HG02678 (cell line): ENCODE measurements around the gene EXOC4.

ENCODE experiments used
- ATAC-seq: cut with Tn5 transposase; IDR thresholded peaks from one replicate; pipeline ENCODE4 v1.9.1; 2021; ENCODE audit warnings: mild to moderate bottlenecking, moderate library complexity; ENCODE audit not compliant: unreplicated experiment

The EXOC4 gene

DNA sequence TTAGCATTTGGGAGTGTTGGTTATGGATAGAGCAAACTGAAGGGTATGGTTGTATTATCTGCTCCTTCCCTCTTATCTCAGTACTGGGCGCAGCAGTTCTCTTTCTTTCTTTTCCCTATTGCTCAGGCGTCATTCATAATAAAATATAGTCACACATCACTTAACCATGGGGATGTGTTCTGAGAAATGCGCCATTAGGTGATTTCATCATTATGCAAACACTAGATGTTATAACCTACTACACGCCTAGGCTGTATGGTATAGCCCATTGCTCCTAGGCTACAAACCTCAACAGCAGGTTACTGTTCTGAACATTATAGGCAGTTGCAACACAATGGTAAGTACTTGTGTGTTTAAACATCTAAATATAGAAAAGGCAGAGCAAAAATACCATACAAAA is 401.7 kb downstream of the EXOC4 start:
- no peak for ATAC-seq

DNA sequence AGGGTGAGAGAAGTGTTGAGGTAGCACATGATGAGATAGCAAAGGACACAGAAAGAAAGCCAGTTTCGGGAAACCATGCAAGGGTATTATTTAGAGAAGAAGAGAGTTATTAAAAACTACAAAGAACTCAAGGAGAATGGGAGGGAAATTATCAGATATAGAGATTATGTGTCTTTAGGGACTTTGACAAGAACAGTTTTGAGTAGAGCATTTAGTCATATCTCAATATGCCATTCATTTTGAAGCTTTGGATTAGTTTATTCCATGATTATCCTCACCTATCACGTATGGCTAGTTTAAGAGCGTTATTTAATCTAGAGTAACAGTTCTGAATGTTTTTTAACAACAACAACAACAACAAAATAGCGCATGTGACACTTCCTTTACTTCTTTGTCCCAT is 409.4 kb downstream of the EXOC4 start:
- ATAC-seq: no peak

DNA sequence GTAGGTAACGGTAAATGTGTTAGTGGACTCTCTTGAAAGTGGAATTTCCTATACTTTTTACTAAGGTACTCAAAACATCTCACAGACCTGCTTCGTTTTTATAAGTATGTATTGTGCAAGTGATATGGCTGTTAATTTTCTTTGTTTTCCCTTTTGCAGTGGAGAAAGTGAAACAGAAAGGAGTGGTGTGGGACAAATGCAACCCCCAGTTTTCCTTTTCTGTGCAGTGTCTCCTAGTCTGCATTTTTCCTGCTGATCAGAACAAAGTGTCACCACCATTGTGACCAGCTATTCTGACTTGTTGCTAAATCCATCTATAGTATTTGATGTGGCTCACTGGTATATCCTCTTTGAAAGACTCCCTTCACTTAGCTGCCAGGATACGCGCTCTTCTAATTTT is 410.0 kb downstream of the EXOC4 start:
- no peak for ATAC-seq

DNA sequence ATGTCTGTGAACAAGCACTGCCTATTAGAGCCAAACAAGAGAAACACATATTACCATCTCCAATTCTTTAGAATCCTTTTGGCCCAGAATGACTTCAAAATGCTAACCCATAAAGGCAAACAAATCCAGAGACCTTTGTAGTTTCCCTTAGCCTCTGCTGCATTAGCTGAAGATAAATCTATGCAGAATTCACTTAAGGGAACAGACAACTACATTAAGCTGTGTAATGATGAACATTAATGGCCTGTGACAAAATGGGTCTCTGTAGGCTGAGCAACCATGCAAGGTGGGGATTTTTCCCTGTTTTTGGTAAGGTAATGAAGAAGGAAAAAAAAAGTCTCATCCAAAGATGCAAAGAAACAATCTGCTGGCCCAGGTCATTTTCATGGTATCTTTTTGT is 411.6 kb downstream of the EXOC4 start:
- ATAC-seq: no peak

DNA sequence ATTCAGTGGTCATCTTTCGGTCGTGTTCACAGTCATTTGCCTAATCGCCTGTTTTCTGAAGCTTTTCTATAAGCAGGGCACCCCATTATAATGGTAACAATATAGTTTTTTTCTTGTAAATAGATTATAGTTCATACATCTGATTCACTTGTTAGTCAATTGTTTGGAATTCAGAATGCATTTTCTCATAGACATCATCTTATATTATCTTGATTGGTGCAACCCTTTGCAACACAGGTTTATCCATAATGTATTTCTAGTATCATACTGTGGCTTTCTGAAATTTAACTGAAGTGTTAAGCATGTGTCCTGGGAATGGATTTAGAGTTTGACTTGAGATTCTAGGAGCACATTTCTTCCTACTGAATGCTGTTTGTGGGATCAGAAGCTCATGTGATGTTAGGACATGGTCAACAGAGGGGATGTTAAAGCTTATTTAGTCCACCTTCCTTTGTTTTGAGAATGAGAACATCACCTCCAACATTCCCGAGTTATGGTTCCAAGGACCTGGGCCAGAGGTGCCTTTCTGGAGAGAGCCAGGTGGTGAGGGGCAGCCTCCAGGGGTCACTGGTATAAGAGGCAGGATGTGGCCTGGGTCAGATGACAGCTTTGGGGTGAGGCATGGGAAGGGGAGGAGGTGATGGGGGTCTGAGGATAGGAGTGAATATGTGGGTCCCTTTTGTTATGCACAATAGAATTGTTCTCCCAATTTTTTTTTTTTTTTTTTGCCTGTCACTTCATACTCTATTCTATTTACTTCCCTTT is 415.6 kb downstream of the EXOC4 start:
- no peak for ATAC-seq

DNA sequence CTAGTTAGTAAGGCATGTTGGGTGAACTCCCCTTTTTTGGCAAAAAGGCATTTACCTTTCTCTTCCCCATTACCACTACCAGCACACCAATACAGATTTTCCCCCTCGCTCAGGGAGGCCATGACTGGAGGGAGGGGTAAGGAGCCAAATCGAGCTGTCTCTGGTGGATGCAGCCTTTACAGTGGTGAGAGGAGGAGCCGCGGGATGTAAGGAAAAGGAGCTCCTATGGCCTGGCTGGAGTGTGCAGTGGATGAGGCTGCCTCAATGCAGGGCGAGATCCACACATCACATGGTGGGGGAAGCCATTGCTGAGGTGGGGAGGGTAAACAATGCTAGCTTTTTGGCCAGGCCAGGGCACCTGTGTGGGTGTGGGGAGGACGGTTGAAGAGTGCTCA is 416.2 kb downstream of the EXOC4 start:
- ATAC-seq: no peak

DNA sequence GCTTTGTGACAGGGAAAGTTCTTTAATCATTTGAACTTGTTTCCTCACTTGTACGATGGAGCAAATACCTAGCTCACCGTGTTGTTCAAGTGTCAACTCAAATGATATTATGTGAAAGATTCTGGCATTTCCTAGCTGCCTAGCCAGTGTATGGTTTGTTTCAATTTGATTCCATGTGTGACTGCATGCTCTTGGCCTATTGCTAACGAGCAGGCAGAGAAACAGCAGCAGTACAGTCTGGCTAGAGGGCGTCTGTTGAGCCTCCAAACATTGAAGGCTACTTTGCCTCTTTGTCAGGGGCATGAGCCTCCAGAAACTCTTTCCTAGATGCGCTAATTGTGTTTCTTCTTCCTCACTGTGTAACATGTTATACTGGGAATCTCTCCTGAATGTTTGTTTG is 417.4 kb downstream of the EXOC4 start:
- ATAC-seq: no peak

DNA sequence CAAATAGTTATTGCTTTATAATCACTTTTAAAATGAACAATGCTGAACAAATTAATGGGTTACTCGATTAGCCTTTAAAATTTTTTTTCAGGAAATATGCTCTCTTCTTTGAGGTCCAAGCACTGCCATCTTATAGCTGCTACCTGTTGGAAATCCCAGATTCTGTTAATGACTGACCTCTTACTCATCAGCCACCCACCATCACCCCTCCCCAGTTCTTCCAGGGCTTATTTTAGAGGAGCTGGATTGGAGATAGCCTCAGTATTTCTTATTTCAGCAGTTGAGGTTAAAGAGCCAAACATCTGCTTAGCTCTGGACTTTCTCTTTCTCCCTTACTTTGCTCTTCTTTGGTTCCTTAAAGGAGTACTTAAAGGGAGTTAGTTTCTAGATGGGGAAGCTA is 420.0 kb downstream of the EXOC4 start:
- ATAC-seq: no peak

DNA sequence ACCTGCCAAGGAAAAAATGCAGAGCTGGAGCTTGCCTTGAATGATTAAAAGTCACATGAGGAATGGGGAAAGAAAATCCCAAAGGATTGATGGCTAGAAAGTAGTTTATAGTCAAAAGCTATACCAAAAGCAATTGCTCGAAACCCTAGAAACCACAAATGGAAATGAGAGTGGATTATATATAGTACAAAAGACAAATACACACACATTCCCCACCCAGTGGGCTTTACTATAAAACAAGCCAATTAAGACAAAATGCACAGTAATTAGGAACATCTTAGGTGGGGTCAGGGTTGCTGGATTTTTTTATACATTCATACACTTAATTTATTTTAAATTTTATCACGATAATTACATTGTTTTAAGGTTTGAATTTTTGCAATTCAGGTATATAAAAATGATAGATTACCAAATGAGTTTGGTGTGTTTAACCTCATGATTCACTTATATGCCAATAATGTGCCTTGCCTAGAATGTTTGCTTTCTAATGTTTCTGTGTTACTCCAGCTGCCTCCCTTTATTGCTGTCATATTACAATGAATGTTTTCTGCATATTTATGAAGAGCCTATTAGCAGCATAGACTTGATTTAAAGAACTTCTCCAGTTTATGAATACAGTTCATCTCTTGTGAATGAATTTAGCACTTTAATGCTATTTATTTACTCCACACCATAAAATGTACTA is 421.3 kb downstream of the EXOC4 start:
- ATAC-seq: no peak

DNA sequence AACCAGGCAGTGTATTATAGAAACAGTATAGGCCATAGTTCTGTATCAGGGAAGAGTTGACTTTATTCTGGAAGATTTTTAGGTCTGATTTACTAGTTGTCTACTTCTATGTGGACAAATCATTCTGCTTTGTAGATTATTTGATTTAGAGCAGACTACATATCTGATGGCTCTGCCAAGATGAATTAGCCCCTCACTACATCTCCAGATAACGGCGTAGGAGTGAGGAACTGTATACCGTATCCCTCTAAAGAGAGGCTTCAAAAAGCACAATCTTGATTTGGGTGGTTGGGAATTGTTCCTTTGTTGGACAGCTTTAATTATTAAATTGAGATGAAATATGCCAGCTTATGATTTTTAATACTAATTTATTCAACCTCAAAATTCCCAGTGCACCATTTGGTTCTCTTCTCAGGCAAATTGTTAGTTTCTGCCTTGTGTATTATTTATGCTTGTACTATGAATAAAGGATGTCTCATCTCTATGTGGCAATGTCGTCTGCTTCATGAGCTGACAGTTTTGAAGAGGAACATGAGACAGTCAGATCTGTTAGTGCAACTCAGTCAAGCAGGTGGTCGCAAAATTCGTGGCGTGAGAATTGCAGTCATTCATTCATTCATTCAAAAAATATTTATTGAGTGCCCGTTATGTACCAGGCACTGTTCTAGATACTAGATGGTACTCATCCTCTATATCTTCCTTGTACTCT is 422.8 kb downstream of the EXOC4 start:
- ATAC-seq: no peak

DNA sequence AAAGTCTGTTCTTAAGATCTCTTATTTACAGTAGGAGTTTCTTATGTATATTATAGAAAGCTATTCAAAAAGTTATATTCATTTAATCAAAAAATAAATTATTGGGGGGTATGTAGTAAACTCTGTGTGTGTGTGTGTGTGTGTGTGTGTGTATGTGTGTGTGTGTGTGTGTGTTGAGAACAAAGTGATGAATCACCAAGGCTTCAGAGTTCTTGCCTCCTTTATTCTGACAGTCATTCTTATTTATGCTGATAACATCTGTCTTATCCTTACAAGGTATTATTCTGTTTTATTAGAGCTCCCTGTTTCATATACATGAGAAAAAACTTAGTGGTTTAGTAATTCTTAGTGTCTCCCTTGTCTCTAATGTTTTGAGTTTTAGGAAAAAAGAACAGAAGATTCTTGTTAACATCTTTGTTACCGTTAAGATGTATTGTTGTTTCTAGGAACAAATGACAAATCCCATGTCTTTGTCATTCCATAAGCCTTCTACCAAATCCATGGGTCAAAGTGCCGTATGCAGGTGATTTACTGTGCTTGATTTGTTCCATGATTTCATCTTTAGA is 424.0 kb downstream of the EXOC4 start:
- ATAC-seq: no peak

DNA sequence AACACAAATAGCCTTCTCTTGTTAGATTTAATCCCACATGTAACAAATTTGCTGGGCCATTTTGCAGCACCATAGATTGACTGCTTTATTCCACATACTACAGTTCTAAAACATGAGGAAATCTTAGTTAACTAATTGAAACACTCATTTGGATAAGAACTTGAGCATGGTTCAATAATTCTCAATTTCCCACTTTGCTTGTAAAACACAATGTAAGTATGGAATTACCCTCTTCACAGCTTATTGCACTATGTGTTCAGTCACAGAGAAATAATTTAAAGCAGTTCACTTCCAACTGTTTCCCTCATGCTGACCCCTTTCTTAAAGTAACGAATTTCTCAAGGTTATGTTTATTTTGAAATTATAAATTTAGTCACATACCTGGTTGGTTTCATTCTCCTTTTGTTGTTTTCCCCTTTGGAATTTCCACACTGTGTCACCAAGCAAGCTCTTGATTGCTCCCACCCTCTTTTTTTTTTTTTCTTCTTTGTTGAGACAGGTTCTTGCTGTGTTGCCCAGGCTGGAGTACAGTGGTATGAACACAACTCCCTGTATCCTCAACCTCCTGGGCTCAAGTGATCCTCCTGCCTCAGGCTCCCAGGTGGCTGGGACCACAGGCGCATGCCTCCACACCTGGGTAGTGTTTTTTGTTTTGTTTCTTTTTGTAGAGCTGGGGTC is 425.4 kb downstream of the EXOC4 start:
- ATAC-seq: no peak

DNA sequence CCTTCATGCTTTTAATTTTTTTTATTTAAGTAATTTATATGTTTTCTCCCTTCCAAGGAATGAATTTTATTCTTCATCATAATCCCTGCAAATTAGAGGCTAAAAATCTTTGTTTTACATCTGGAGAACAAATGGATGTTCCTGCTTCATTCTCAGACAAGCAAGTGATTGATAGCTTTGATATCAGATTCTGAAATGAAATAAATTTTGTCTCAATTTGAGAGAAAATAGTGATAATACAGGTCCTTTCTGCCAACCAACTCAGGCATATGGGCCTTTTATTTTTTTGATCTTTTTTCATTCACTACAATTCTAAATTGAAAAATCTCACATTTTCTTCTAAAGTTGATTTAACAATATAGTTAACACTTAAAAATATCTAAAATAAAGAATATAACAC is 427.1 kb downstream of the EXOC4 start:
- no peak for ATAC-seq

DNA sequence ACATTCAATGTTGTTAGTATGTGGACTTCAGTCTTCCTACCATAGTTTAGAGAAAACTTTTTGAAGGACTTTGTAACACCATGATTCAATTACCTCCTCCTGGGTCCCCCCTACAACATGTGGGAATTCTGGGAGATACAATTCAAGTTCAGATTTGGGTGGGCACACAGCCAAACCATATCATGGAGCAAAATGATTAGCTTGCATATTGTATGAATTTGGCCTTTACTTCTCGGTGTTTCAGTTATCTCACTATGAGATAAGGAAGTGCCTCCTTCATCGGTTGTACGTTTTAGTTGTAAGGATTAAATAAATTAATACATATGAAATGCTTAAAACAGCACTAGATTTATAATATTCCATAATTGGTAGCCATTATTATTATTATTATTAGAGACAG is 428.7 kb downstream of the EXOC4 start:
- ATAC-seq: no peak

DNA sequence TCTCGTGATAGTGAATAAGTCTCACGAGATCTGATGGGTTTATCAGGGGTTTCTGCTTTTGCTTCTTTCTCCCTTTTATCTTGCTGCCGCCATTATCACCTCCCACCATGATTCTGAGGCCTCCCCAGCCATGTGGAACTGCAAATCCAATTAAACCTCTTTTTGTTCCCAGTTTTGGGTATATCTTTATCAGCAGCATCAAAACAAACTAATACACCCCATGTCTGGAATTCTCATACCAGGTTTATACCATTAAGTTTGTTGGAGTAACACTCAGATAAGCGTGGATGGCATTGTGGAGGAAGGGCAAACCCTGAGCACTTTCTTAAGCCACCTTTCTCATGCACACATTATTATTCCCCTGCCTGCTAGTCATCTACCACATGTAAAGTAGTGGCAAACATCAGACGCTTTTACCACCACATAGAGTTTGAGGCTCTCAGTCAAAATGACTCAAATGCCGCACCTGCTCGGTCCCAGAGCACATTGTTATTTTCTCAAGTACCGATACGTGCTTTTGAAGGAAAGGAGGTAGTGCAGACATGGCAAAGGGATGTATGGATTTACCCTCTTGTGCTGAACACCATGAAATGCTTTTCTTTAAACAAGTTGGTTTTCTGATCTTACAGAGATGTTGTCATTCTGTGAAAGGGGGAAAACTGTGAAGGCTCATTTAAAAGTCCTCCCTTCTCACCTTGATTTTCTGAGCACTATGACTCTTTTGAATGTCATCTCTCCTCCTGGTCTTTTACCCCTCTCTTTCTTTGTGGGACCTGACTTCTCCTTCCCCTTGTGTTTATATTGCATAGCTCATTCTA is 429.7 kb downstream of the EXOC4 start:
- ATAC-seq: no peak

DNA sequence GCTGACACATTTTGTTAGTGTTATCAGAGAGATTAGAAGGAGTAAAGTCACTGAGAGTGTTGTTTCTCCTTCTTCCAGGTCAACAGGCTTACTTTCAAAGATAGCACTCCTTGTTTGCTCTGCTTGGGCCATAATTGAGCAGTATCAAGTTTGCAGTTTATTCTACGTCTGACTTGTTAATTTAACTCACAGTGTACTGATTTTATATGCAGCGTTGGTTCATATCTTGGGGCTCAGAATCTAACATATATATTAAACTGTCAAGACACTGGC is 430.2 kb downstream of the EXOC4 start:
- no peak for ATAC-seq

DNA sequence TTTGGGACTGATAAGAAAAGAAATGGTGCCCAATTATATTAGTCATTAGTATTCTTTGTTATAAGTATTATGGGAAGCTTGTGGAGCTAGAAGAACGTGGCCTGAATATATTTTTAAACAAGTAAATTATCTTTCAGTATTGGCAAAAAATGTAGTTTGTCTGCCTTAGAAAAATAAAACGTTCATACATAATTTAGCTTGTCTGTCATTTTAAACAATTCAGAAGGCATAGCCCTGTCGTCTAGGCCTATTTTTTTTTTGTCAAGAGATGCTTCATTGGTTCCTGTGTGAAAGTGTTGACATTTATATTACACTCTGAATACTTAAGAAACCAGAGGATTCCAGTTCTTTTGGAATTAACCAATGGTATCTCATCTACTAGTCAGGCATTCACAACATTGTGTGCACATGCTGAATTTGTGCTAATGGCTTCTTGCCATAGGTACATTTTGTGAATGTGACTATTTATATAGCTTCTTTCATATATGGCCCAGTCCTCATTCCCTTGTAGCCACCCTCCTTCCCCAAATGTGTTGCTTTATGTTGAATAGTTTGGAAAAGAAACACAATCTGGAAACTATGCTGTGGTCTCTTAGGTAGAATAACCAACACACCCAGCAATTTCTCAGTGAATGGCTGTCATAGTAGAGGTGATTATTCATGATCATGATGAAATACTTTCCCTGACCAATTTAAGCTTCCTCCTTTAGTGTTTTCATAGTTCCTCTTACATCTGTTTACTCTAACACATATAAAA is 435.8 kb downstream of the EXOC4 start:
- ATAC-seq: no peak

DNA sequence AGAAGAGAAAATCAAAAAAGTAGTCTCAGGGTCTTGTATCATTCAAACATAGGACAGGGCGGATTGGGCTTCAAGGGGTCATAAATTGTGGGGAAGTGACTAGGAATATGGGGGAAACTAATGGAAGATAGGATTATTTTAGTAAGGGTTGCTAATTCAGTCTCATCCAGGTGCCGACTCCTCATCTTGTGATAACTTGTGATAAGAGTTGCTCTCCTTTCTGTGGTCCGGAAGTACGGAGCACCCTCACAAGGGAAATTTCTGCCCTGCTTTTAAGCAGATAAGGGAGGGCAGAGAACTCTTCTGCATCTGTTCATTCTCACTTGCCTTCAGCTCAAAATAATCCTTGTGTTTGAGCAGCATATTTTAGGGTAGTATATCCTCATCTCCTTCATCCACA is 437.9 kb downstream of the EXOC4 start:
- no peak for ATAC-seq

DNA sequence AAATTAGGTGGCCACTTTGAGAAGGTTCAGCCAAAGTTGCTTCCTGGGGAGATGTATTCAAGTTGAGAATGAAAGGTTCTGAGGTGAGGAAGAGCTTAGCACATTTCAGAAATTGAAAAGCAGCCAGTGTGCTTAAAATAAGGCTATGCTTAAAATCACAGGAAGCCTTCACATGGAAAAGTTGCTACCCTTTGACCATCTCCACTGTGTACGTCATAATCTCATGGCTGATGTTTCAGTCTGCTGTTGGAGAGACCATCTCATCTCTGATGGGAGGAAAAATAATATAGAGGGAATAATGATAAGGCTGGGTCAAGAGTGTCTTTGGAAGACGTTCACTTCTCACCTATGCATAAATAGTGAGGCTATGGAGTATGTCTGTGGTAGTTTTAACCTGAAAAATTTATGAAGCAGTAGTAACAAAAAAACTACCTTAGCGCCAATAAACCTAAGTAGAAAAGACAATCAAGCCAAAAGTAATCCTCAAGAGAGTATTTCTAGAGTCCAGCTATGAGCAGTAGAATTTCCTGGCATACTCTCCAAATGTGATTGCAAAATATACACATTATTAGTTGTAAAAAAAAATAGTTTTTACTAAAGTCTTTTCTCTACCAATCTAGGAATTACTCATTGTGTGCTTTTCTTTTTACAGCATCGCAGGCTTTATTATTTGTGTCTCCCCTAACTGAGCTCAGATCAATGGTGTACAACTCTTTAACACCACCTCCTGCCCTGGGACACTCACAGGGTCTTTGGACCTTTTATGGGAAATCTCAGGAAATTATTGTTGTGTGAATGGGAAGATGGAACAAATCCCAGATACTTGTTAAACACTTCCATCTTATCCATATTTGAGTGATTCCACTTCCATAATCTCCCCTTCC is 439.1 kb downstream of the EXOC4 start:
- no peak for ATAC-seq
